T-helper 2 cell (primary cell): ENCODE data around the gene AHCYL1.
"Not testable (repeated sequence)": the region's sequence is repeated elsewhere in the genome, so short reads cannot be mapped to it uniquely, and the experiment has no call there.

Experiments used
- DNase-seq, 5 experiments: peaks; one replicate each; pipeline versions ENCODE4 v3.0.0 to v3.0.0-alpha.2; 2012 to 2022
- total RNA-seq, 2 donors: gene quantifications; one replicate each; lab custom pipeline; 2026; lab: John Stamatoyannopoulos, UW

AHCYL1 gene
- 18.1 to 45.5 reads per million in 2 donors for total RNA-seq

- DNase-seq, result peak; percentile 97 to 99 (median 99)
Measured at GRCh38 chr1:109984456-109985246, at the start of gene AHCYL1. AHCYL1 (plus strand) TSS chr1:109984765; CDS start chr1:109985053, 288 bp downstream.

DNA sequence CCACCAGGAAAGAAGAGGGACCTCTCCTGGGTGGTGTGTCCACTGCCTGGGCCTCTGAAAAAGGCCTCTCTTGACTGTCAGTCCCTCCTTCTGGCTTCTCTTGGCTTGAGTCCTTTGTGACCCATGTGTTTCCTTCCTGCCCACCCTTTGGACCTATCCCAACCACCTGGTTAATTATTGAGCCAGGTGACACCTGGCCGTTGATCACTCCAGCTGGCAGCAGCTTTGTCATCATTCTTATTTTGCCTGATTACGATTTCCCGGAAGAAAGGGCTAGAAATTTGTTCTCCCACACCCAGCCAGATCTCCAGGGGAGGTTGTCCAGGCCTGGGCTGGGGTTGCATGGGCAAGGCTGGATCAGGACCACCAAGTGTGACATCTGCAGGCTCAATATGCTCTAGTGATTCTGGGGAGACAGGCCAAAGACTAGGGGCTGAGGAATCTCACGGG, 49.1 kb upstream of the AHCYL1 start:
- no peak for DNase-seq

DNA sequence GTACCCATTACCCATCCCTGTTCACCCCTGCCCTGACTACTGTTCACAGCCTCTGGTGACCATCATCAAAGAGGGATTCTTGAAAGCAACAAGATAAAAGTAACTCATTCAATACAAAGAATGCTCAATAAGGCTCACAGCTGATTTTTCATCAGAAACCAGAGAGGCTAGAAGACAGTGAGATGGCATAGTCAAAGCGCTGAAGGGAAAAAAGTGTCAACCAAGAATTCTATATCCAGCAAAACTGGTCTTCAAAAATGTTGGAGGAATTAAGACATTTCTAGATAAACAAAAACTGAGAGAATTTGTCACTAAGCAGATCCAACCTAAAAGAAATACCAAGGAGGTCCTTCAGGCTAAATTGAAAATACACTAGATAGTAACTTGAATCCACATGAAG, 46.8 kb upstream of the AHCYL1 start:
- no peak for DNase-seq

DNA sequence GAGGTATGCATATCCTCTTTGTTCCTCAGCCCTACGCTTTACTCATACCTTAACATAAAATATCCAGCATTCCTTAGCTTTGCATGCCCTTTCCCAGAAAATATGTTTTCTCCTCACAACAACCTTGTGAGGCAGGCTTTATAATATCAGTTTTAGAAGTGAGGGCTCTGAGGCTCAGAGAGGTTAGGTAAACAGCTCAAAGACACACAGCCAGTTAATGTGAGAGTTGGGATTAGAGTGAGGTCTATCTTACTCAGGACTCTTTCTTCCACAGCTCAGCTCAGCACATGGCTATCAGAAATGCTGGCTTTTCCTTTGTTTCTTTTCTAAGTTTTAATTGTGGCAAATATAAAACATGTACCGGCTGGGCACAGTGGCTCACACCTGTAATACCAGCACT, 46.0 kb upstream of the AHCYL1 start:
- DNase-seq, result no peak

DNA sequence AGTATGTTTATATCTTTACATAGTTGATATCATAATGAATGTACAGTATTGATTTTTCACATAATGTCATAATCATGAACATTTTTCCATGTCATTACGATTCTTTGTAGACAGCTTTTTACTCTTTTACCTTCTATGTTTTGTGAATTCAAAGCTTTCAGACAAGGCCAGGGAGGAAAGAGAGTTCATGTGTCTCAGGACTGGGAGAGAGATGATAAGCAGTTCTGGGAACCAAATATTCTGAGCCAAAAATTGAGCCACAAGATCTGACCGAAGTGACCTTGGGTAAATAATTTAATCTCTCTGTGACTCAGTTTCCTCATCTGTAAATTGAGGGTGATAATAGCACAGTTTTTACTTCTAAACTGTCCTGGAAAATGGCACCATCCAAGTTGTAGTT, 42.1 kb upstream of the AHCYL1 start:
- no peak for DNase-seq

DNA sequence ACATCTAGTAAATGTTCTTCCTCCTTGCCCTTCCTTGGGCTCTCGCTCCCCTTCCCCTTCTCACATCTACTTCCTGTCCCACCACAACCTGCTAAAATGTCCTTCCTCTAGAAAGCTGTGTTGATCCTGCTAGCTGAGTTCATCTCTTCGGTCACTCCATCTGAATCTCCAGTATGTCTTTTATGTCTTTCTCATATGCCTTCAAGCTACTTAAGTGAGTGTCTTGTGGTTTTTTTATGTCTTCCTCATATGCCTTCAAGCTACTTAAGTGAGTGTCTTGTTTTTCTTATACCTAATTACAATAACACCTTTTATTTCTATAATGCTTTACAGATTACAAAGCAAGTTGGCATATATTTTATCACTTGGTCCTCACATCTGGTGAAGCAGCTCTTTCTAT, 40.0 kb upstream of the AHCYL1 start:
- DNase-seq, result no peak

DNA sequence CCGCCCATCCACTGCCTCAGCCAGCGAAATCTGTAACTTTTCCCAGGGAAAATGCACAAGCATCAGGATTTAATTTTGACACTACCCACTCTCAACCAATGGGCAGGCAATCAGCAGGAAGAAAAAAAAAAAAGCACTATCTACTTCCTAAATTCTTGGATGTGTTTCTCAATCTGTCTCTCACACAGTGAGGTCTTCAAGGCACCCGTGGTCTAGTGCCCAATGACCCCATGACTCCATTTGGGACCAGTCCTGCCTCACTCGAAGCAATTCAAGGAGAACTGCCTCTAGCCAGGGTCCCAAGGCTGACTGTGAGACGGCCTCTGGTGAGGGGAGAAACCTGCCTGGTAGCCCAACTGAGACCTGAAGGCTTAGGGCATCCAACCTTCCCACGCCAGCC, 38.1 kb upstream of the AHCYL1 start:
- no peak for DNase-seq

DNA sequence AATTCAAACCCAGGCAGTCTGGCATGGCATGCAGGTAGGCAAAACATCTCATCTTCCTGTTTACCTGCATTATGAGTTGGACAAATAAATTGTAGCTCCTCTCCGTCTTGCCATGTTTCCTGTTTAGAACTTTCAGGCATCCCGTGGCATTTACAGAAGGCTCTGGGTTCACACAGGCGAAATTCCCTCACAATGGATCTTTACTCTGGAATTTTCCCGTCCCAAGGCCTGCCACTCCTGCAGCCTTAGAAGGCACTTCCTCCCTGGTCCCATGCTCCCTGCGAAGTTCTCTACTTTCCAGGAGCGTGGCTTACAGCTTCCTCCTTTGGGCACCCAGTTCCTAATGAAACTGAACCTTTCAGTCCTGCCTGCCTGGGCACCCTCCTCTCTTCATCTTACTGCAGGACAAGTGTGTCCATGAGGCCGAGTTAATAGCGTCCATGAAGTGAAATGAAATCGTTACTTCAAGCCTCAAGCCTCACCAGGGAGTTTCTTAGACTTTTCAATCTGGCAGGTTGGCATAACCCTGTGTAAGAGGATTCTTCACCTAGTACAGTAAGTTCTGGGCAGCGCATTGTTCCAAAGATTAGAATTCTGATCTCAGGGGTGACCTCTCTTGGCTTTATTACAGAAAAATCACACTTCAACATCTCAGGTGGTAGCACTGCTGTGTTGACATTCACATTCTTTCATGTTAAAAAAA, 36.8 kb upstream of the AHCYL1 start:
- no peak for DNase-seq

DNA sequence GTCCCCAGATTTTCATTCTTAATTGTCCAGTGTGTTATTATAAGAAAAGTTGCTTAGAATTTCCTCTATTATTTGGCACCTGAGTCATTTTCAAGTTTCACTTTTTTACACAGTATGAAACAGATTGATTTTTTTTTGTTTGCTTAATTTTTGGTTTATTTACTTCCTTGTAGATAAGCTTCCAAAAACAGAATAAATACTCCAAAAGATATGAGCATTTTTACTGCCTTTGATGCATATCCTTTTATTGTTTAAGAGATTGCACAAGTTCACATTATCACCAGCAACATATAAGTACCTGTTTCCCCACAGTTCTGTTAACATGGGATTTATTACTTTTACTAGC, 36.3 kb upstream of the AHCYL1 start:
- DNase-seq, result no peak

DNA sequence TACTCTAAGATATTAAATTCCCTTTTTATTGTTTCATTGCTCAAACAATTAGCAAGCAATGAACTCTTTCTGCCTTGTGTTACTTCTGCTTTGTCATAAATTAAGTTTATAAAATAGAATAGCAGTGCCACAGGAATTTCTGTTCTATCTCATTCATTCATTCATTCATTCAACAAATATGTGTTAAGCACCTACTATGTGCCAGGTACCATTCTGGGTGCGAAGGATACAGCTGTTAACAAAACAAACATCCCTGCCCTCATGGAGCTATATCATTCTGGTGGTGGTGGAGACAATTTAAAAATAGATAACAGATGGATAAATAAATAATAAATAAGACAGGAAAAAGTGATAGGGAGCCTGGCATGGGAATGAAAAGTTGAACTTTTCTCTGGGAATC, 34.5 kb upstream of the AHCYL1 start:
- DNase-seq, result no peak

GRCh38 chr1:109950509-109950908, 34.1 kb upstream of the AHCYL1 start:
- no peak for DNase-seq

DNA sequence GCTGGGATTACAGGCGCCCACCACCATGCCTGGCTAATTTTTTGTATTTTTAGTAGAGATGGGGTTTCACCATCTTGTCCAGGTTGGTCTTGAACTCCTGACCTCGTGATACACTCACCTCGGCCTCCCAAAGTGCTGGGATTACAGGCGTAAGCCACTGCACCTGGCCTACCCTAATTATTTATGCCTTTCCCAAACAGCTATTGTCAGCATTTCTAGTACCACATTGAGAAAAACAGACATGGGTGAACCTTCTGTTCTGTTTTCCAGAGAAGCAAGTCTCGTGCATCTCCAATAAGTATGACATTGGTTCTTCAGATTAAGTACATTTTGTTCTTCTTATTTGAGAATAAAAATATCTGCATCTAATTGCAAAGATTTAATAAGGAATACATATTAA, 33.1 kb upstream of the AHCYL1 start:
- not testable (repeated sequence) for DNase-seq

- DNase-seq, result no peak
Measured at GRCh38 chr1:109954041-109954512, 30.5 kb upstream of the AHCYL1 start.

DNA sequence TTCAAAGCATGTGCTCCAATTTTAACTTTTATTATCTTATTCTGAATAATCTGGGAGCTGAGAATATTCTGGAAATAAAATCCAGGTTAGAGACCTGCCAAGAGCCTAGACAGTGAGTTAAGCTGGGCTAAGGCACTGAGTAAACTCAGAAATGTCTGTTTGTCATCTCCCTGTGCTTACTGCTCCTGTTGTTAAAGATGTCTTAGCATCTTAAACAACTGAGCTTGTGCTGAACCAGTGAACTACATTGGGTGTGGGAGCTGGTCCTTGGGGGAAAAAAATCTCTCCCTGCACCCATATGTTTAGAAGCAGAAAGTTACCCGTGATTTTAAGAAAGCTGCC, 25.0 kb upstream of the AHCYL1 start:
- DNase-seq, result no peak

DNA sequence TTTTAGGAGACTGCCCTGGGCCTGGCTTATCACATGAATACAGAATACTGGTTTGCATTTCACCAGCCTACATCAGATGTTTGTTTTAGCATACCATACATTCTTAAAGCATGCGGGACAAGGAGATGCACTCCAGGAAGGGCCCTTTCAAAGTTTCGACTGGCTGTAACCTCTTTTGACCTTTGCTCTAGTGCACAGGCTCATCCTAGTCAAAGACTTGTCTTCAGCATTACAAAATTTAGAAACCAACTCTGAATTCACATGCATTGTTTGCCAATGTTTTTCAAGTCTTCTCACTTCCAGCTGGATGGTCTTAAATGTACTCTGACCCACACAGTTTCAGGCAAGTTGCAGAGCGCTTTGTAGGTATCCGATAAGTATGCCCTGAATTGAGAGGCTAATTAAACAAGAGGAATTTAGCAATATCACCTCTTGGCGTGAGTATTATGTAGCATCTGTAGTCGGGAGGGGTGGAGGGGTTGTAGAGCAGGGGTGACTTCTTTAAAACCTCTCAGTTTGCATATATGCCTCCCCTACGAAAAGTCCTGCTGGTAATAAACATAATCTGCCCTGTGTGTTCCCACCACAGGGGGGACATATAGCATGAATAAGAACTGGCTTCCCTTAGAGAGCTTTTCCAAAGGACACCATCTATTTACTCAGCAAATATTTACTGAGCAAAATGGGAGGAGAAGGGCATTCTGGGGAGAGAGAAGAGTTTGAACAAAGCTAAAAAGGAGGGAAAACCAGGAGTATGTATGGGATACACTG, 24.4 kb upstream of the AHCYL1 start:
- DNase-seq, result no peak

DNA sequence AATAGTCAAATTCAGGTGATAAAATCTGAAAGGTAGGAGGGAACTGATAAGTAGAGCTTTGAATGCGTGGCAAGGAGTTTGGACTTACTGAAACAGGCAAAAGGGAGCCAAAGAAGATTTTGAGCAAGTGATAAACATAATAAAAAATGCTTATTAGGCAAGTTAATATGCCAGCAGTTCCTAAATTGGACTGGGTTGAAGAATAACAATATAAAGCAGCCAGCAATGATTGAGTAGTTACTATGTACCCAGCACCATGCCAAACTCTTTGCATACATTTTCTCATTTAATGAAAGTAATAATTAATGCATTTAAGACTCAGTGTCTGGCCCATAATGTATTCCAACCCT, 23.8 kb upstream of the AHCYL1 start:
- DNase-seq, result no peak

- no peak for DNase-seq
Measured at GRCh38 chr1:109963864-109964263, 20.7 kb upstream of the AHCYL1 start.

GRCh38 chr1:109969146-109969829, 15.3 kb upstream of the AHCYL1 start:
- DNase-seq, result no peak

DNA sequence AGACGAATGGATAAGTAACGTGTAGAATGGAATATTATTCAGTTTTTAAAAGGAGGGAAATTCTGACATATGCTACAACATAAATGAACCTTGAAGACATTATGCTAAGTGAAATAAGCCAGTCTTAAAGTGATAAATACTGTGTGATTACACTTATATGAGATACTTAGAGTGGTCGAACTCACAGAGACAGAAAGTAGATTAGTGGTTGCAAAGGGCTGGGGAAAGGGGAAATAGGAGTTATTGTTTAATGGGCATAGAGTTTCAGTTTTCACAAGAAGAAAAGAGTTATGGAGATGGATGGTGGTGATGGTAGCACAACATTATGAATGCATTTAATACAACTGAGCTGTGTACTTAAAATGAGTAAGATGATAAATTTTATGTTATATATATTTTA, 14.7 kb upstream of the AHCYL1 start:
- DNase-seq, result no peak

DNA sequence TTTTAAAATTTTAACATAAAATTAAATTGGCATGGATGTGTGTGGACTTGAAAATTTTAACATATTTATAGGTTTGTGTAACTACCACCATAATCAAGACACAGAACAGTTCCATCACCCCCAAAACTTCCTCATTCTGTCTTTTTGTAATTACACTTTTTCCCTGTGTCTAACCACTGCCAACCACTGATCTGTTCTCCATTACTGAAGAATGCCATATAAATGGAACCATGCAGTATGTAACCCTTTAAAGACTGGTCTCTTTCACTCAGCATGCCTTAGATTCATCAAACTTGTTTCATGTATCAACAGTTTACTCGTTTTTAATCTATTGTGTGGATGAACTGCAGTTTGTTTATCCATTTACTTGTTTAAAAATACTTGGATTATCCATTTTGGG, 13.0 kb upstream of the AHCYL1 start:
- DNase-seq, result no peak

GRCh38 chr1:109974191-109974590, 10.4 kb upstream of the AHCYL1 start:
- no peak for DNase-seq

GRCh38 chr1:109975718-109976117, 8.8 kb upstream of the AHCYL1 start:
- DNase-seq, result no peak

DNA sequence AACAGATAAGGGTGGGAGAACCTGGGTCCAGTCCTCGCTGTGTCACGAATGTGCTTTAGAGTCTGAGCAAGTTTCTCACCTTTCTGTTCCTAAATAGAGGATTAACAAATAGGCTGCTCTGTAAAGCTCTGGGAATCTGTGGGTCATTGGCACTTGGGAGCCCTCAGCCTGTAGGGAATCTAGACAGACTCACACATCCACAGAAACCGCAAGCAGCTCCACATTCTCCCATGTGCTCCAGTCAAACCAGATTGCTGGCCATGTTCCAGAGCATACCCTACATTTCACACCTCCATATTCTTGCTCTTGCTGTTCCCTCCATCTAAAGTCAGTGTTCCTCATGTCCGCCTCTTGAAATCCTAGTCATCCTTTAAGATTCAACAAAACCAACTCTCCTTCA, 7.8 kb upstream of the AHCYL1 start:
- no peak for DNase-seq
